Measurements from ENCODE around the gene NPAS4. TPM values are rescaled to one million over a fixed set of nuclear protein-coding genes. Genes with fewer than 3 reads are reported as not detected.

The NPAS4 gene
- total and polyA plus RNA-seq, 2 of the 13 experiments (the other 11 are each of a cell fraction or from before 2014, with no cell fraction given) = not detected

- TF ChIP-seq TMF1 (CRISPR knock-in tag; IDR thresholded peaks at IDR 0.05; ENCODE audit: low read depth) = peak; percentile 100
- TF ChIP-seq JUND (CRISPR knock-in tag; IDR thresholded peaks at IDR 0.05) = peak; percentile 100
- peak; percentile 100 for TF ChIP-seq ZNF720 (CRISPR knock-in tag; IDR thresholded peaks at IDR 0.05)
- peak; percentile 100 for TF ChIP-seq ZGPAT (CRISPR knock-in tag; IDR thresholded peaks at IDR 0.05)
- peak; percentile 60 for TF ChIP-seq ZBTB40 (IDR thresholded peaks at IDR 0.05)
- TF ChIP-seq ZBTB40 (CRISPR knock-in tag; IDR thresholded peaks at IDR 0.05) = peak; percentile 99
- TF ChIP-seq ARID5B (CRISPR knock-in tag; IDR thresholded peaks at IDR 0.05) = peak; percentile 100
- peak; percentile 96 for TF ChIP-seq RFX3 (CRISPR knock-in tag; IDR thresholded peaks at IDR 0.05)
- TF ChIP-seq ZNF276 (CRISPR knock-in tag; IDR thresholded peaks at IDR 0.05; ENCODE audit: low read depth) = peak; percentile 100
- TF ChIP-seq ZNF501 (CRISPR knock-in tag; IDR thresholded peaks at IDR 0.05) = peak; percentile 100
- peak; percentile 100 for TF ChIP-seq IRF9 (CRISPR knock-in tag; IDR thresholded peaks at IDR 0.05; ENCODE audit: borderline replicate concordance)
These were observed 814 bp downstream of the NPAS4 start (continued) for GRCh38 chr11:66421492-66422205.

Measured in HepG2 (cell line).